Suprapubic skin (tissue), 3 donors: ENCODE results near the gene NTHL1.

Experiments used
- CTCF ChIP-seq, 2 donors: fragments of 200-600 bp in 1 of 2; fragments of 450-650 bp in 1 of 2; sonication (generic) in 1 of 2; IDR thresholded peaks; one replicate each; pipeline ENCODE4 v1.5.1; 2016 to 2019; ENCODE audit warnings: antibody characterized with exemption in 2 of 2, mild to moderate bottlenecking in 1 of 2, moderate library complexity in 1 of 2
- EP300 ChIP-seq: sonication (generic); formaldehyde crosslinking; IDR thresholded peaks from one replicate; pipeline ENCODE4 v1.6.1; 2017; ENCODE audit warnings: antibody characterized with exemption
- POLR2A ChIP-seq, 2 donors: fragments of 450-650 bp; IDR thresholded peaks; one replicate each; pipeline ENCODE4 v1.6.1; 2017; ENCODE audit warnings: antibody characterized with exemption in 2 of 2, mild to moderate bottlenecking in 2 of 2, moderate library complexity in 2 of 2

DNA sequence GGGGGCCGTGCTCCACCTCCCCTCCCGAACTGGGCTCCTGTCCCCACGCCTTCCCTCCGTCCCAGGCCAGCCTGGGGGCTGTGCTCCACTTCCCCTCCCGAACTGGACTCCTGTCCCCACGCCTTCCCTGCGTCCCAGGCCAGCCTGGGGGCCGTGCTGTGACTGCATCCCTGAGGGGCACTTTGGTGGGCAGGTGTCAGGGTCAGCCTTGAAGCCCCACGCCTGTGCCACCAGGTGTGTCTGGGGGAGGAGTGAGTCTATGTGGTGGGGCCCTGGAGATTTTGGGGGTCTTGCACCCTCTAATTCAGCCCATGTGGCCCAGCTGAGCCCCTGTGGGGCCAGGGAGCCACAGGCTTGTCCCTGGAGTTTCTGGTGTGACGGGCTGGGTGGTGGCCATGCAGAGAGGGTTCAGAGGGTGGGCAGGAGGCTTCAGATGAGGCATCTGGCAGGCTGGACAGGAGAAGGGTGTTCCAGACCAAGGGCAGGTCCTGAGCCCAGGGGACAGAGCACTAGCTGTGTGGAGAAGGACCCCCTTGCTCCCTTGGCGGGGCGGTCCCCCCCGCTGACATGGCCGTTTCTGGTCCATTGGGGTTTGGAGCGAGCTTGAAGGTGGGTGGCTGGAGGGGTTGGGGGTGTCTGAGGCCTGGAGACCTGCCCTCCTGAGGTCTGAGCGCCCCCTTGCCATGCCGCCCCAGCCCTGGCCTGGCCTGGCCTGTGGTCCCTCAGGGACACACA is 12.8 kb downstream of the NTHL1 start:
- TF ChIP-seq EP300 (no peak), CTCF (IDR thresholded peaks at IDR 0.05) (no peak), POLR2A (IDR thresholded peaks at IDR 0.05) (no peak)
